Amygdala (tissue), 56 donors: ENCODE measurements around the gene STRADB.
A peak's percentile ranks its signal among the peaks of the same experiment; 100 is the strongest.
"Not testable (repeated sequence)": the region's sequence is repeated elsewhere in the genome, so short reads cannot be mapped to it uniquely, and the experiment has no call there.

Experiments
- DNase-seq, 56 donors: peaks; one replicate each; lab custom pipeline; 2025; lab: John Stamatoyannopoulos, UW

Gene STRADB

DNA sequence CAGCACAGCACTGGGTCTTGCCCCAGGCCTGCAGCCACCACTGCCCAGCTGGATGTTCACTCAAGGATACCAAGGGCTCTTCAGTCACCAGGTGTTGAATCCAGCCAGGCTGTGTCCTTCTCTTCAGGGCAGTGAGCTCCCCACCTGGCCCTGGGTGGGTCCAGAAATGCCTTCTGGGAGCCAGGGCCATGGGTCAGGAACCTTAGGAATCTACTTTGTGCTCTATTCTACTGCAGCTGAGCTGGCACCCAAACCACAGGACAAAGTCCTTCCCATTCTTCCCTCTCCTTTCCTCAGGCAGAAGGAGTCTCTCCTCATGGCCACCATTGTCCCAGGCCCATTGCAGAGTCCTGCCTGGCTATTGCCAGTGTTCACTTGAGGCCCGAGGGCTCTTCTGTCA lies 13.0 kb downstream of the STRADB start:
- no peak for DNase-seq

DNA sequence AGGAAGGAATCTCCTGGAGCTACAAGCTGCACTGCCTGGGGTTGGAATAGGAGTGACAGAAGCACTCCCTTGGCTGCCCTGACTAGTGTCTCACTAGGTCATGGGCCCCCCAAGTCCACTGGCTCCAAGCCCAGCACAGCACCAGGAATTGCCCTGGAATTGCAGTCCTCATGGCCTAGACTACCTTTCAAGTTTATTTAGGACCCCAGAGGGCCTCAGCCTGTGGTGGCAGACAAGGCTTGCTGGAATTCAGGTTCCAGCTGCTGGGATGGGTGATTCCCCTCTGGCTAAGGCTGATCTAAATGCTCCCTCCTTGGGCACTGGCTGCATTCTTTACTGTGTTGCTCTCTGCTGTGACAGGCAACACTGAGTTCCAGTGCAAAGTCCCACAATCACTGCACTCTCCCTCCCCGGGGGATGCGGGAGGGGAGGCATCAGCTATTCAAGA lies 14.0 kb downstream of the STRADB start:
- DNase-seq, result peak in 24 of 56 donors; percentile 7 to 55 (median 22)

DNA sequence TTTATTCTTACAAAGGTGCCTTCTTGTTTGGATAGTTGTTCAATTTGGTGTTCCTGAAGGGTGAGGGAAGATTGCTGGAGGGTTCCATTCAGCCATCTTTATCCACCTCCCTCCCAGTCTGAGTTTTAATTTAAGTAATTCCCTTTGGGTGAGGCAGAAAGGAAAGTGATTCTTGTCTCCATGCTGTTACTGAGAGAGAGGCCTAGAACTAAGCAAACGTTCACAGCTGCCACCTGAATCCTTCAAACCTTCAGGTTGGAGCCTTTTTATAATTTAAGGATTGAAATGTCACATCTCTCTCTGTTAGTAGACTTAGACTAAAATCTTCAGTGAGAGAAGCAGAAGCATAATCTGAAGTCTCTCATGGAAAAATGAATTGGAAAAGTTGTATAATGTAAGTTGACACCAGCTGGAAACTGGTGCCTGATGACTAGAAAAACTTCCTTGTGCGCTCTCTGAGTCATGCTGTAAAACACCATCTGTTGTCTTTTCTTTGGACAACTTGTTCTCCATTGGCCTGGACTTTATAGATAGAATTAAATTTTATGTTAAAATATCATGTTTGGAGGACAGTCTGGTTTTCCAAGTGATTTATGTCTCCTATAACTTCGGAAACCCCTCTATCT lies 14.6 kb downstream of the STRADB start:
- DNase-seq, result peak in 4 of 56 donors; percentile 3 to 21 (median 15)

DNA sequence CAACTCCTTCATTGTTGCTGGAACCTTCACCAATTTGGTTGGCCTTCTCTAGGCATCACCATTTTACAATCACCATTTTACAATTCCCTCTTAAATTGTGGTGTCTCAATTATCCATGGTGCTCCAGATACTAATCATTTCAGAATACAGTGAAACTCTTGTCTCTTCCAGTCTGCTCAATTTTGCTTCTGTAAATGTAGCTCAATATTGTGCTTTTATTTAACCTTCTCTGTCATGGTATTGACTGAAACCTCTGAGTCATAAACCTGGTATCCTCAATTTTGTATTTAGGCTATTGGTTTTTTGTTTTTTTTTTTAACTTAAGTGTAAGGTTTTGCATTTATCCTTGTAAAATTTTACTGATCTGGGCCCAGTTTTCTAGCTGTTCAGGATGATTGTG lies 16.1 kb downstream of the STRADB start:
- DNase-seq, result no peak

DNA sequence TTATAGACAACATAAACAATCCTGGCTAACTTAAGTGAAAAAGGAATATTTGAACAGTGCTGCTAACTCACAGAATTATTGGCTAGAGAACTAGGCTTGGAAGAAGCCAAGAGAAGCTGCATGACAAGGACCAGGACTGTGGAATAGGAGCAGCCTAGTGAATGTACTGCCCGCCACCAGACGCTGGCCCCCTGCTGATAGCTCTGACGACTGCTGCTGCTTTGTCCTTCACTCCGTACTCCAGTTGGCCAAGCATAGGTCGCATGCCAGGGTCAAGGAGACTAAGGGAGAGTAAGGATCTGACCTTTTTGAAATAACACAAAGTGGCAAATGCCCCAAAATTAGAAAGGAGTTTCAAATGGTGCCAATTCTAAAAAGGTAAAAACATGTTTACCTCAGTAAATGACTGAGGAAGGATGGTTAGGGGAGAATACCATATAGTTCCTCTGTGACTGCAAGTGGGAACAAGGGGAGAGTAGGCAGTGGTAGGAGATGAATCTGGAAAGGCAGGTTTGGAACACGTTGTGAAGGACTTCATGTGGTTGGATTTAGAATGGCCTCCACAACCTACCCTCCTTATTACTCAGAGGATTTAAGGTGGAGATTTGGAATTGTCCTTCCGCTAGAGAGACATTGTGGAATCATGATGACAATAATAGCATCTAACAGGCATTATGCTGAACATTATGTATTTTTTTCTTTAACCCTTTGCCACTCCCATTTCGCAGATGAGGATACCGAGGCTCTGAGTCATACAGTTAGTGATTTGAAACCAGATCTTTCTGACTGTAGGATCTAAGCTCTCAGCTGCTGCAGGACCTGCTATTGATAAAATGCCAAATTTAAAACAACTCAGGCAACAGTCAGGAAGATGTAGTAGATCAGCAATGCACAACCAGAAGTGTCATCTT lies 19.5 kb downstream of the STRADB start:
- DNase-seq, result no peak

DNA sequence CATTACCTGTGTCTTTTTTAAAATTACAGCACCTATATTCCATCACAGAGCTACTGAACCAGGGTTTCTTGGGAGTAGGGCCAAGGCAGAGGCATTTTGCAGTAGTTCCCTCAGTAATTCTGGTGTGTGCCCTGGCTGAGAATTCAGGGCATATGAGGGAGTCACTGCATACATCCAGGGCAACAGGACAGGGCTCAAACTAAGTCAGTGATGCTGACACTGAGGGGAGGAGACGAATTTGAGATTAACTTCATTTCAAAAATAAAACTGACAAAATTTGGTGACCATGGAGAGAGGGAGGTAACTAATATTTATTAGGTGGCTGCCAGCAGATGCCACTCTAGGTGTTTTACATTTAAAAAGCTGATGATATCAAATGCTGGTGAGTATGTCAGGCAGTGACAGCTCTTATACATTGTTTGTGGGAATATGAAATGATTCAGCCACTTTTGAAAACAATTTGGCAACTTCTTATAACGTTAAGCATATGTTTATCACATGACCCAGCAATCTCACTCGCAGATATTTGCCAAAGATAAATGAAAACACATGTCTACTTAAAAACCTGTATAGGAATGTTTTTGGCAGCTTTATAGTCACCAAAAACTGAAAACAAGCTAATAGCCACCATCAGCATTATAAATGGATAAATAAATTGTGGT lies 20.3 kb downstream of the STRADB start:
- DNase-seq, result no peak

DNA sequence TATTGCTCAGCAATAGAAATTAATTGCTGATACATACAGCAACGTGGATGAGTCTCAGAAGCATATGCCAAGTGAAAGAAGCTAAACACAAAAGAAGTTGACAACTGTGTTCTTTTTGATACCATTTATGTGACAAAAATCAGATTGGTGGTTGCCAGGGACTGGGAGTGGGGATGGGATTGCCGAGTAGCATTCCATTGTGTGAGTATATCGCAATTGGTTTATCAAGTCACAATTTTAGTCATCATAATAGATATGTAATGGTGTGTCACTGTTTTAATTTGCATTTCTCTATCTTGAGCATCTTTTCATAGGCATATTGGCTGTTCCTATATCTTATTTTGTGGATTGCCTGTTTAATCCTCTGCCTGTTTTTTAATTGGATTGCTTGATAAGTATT lies 20.9 kb downstream of the STRADB start:
- no peak for DNase-seq

DNA sequence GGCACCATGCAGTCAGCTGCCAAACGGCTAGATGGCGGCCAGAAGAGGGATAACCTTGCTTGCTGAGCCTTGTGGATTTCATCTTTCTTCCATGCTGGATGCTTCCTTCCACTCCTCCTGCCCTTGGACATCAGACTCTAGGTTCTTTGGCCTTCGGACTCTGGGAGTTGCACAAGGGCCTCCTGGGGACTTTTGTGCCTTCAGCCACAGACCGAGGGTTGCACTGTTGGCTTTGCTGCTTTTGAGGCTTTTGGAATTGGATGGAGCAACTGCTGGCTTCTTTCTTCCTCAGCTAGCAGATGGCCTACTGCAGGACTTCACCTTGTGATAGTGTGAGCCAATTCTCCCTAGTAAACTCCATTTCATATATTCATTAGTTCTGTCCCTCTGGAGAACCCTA lies 31.0 kb downstream of the STRADB start:
- DNase-seq, result no peak

DNA sequence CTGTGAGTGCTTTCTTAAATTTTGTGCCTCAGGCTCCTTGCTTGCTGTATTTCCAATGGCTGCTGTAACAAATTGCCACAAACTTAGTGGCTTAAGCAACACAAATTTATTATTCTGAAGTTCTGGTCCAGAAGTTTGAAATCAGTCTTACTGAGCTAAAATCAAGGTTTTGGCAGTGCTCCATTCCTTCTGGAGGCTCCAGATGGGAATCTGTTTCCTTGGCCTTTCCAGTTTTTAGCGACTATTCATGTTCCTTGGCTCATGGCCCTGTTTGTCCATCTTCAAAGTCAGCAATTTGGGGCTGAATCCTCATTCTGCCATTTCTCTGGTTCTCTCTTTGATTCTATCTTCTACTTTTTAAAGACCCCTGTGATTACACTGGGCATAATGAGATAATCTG lies 31.8 kb downstream of the STRADB start:
- no peak for DNase-seq

DNA sequence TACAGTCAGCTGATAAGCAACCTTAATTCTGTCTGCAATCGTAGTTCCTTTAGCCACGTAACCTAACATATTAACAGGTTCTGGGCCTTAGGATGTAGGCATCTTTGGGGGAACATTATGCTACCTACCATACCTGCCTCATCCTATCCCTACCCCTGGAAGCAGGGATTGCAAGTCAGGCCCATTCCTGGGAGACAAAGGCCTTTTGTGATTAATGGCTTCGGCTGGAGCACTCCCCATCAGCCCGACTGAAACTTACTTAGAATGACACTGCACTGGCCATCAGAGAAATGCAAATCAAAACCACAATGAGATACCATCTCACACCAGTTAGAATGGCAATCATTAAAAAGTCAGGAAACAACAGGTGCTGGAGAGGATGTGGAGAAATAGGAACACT lies 32.2 kb downstream of the STRADB start:
- not testable (repeated sequence) for DNase-seq

DNA sequence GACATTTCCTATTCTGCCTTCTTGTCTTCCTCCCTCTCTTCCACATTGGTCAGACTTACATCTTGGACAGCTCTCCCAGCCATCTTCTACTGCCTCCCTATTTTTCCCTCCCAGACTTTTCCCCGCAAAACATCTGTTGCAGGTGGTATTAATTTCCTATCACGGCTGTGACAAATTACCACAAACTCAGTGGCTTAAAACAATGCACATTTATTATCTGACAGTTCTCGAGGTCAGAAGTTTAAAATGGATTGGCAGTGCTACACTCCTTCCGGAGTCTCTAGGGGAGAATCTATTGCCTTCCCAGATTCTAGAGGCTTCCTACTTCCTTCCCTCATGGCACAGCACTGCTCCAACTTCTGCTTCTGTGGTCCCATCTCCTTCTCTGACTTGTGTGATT lies 33.3 kb downstream of the STRADB start:
- DNase-seq, result no peak

DNA sequence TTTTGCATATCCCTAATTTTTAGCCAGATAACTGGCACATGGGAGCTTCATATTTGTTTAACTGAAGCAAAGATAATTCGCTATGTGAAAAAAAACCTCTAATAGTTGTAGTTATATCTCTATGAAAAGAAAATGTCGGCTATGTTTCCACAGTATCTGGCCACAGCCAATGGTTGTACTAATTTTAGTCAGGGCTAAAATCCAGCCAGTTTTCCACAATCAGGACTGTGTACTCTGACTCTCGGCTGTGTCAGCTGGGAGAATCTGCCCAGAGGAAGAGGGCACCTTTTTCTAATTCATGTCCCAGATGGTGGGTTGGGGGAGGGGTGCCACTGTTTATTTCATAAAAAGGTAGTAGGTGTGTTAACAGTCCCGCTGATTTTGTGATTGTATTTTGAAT lies 38.8 kb downstream of the STRADB start:
- no peak for DNase-seq

DNA sequence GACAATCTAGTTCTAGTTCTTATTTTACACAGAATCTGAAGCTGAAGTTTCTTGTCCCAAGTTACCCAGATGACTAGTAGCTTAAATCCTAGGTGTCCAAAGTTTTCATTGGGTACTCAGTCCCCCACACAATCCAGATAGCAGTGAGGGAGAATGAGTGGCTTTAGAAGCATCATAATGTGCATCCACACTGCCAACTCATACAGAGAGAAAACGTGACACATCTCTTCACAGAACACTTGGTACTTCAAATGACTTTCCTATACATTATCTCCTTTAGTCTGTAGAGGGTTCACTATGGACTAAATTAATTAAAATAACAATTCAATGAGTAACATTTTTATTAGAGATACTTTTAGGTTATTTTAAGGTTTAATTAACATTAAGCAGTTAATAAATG lies 45.2 kb downstream of the STRADB start:
- no peak for DNase-seq

DNA sequence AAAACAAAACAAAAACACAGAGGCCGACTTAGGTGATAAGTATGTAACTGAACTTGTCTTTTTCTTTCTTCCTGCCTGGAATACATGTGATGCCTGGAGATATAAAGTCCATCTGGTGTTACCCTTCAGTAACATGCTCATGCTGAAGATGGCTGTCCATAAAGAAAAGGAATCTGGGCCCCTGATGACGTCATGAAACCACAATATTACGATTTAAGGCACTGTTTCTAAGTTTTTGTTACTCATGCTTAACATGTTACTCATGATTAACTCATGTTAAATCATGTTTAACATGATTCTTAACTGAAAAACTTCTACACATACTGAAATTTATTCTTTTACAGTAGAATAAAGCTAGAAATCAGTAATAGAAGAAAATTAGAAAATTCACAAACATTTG lies 49.0 kb downstream of the STRADB start:
- no peak for DNase-seq

DNA sequence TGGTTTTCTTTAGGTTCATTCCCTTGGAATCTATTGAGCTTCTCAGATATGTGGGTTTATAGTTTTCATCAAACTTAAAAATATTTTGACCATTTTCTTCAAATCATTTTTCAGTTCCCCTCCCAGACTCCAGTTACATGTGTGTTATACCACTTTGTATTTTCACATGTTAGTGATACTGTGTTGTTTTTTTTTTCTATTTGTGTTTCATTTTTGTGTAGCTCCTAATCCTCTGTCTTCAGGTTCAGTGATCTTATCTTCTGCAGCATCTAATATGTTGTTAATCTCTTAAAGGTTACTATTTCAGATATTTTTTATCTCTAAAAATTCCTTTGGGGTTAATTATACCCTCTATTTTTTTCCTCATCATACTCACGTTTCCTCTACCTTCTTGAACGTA lies 51.2 kb downstream of the STRADB start:
- DNase-seq, result no peak

DNA sequence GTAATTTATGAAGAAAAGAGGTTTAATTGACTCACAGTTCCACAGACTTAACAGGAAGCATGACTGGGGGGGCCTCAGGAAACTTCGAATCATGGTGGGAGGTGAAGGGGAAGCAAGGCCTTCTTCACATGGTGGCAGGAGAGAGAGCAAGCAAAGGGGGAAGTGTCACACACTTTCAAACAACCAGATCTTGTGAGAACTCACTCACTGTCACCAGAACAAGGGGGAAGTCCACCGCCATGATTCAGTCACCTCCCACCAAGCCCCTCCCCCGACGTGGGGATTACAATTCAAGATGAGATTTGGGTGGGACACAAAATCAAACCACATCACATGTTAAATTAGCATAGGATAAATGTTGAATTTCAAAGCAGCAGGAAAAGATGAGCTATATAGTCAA lies 56.2 kb downstream of the STRADB start:
- DNase-seq, result no peak

DNA sequence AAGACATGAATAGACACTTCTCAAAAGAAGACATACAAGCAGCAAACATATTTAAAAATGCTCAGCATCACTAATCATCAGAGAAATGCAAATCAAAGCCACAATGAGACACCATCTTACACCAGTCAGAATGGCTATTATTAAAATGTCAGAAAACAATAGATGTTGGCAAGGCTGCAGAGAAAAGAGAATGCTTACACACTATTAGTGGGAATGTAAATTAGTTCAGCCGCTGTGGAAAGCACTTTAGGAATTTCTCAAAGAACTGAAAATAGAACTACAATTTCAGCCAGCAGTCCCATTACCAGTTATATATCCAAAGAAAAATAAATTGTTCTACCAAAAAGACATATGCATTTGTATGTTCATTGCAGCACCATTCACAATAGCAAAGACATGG lies 61.7 kb downstream of the STRADB start:
- no peak for DNase-seq

DNA sequence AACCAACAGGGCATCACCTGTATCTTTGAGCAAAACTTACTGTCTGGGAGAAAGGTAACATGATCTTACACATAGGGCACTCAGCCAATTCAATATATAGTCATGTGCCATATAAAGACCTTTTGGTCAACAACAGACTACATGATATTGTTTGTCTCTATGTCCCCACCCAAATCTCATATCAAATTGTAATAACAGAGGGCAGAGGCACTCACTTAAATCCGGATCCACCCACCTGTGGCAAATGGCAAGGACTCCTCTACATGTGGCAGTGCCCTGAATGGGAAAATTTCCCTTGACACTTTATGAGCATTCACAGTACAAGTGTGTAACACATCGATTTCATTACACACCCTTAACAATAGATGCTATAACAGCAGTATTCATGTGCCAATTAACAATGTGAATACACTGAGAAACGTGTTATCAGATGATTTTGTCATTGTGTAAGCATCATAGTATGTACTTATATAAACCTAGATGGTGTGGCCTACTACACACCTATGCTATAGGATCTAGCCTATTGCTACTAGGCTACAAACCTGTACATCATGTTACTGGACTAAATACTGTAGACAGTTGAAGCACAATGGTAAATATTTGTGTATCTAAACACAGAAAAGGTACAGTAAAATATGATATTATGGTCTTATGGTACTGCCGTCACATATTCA lies 64.2 kb downstream of the STRADB start:
- DNase-seq, result no peak

DNA sequence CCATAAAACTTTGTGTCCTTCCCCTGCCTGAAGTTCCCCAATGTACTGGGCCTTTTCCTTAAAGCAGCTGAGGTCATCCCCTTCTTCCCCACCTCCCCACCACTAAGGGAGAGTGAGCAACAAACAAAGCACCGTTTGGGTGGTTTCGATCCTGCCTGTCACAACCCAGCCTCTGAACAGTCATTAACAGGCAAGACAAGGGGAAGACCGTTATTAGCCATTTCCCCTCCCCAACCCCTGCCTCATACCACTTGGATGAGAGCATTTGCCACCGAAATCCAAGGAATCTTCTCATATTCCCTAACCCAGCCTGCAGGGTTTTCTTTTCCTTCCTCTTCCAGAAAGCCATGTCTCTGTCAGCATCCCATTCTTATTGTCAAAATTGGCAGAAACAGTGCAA lies 65.6 kb downstream of the STRADB start:
- DNase-seq, result no peak

DNA sequence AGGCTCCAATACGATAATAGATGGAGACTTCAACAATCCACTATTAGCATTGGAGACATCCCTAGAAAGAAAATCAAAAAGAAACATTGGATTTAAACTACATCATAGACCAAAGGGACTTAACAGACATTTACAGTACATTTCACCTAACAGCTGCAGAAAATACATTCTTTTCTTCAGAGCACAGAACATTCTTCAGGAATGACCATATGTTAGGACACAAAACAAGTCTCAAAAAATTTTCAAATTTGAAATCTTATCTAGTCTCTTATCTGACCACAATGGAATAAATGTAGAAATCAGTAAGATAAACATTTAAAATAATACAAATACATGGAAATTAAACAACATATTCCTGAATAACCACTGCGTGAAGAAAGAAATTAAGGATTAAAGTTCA lies 68.7 kb downstream of the STRADB start:
- DNase-seq, result no peak

DNA sequence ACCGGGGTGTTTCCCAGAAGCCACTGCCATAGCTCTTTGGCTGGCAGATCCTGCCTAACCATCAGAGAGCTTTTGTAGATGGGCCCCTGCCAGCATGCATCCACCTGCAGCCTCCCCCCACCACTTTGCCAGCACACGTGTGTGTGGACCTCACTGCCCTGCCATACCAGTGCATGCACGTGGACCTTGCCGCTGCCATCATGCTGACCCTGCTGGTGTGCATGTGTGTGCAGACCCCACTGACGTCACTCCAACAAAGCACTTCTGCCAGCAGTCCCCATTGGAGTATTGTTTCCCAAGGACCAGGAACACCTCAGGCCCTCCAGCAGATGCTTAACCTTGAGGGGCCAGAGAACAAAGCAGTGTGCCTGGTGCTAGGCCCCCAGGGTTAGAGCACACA lies 71.4 kb downstream of the STRADB start:
- DNase-seq, result no peak
